ENCODE results near the gene PROCR. TPM values are rescaled to one million over a fixed set of nuclear protein-coding genes. Genes with fewer than 3 reads are reported as not detected.

Gene PROCR
- total and polyA plus RNA-seq, 10 of the 15 experiments (the other 5 are each of a cell fraction or from before 2014, with no cell fraction given): 0.12 to 0.78 (median 0.35) TPM; not detected in 2

DNA sequence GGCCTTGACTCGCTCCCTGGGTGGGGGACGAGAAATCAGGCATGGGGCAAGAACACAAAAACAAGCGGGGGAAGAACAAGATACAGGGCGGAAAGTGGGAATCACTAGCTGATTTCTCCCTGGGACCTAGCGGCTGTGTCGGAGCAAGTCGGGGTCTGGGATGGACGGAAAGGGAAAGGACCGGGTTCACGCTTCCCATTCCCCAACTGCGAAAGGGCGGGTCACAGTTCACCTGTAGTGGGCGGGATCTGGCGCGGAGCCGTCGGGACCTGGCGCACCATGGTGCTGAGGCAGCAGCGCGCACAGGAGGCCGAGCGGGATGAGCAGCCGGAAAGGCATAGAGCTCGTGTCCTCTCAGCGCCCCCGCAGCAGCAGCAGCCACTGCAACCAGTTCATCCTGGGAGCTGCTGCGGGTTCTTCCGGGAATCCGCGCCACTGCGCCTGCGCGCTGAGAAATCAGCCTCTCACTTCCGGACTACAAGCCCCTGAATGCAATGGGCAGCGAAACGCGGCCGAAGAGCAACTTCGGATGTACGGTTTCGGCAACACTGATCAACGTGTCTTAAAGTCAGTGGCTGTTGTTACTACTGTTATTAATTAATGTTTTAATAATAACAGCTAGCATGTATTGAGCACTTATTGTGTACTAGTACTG is 24.8 kb upstream of the PROCR start, which contains the start of gene EDEM2 (continued):
- TF ChIP-seq, protein P1, sequence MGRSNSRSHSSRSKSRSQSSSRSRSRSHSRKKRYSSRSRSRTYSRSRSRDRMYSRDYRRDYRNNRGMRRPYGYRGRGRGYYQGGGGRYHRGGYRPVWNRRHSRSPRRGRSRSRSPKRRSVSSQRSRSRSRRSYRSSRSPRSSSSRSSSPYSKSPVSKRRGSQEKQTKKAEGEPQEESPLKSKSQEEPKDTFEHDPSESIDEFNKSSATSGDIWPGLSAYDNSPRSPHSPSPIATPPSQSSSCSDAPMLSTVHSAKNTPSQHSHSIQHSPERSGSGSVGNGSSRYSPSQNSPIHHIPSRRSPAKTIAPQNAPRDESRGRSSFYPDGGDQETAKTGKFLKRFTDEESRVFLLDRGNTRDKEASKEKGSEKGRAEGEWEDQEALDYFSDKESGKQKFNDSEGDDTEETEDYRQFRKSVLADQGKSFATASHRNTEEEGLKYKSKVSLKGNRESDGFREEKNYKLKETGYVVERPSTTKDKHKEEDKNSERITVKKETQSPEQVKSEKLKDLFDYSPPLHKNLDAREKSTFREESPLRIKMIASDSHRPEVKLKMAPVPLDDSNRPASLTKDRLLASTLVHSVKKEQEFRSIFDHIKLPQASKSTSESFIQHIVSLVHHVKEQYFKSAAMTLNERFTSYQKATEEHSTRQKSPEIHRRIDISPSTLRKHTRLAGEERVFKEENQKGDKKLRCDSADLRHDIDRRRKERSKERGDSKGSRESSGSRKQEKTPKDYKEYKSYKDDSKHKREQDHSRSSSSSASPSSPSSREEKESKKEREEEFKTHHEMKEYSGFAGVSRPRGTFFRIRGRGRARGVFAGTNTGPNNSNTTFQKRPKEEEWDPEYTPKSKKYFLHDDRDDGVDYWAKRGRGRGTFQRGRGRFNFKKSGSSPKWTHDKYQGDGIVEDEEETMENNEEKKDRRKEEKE (IDR thresholded peaks at IDR 0.05): no peak
- no peak for TF ChIP-seq MEF2A (IDR thresholded peaks at IDR 0.05; ENCODE audit: insufficient read depth, low read depth, low read length)
- no peak for TF ChIP-seq MYC (IDR thresholded peaks at IDR 0.05; ENCODE audit: insufficient read depth, insufficient read length, insufficient replicate concordance, low read length, severe bottlenecking)
- TF ChIP-seq, protein P2, sequence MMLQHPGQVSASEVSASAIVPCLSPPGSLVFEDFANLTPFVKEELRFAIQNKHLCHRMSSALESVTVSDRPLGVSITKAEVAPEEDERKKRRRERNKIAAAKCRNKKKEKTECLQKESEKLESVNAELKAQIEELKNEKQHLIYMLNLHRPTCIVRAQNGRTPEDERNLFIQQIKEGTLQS (IDR thresholded peaks at IDR 0.05; ENCODE audit: borderline replicate concordance, extremely low read depth, low read depth, low read length): no peak
- TF ChIP-seq CHD2 (IDR thresholded peaks at IDR 0.05; ENCODE audit: borderline replicate concordance, low read depth, low read length): 0 out of 2 replicates have a peak, but pooled peaks have one; percentile 33
- TF ChIP-seq, protein P3, sequence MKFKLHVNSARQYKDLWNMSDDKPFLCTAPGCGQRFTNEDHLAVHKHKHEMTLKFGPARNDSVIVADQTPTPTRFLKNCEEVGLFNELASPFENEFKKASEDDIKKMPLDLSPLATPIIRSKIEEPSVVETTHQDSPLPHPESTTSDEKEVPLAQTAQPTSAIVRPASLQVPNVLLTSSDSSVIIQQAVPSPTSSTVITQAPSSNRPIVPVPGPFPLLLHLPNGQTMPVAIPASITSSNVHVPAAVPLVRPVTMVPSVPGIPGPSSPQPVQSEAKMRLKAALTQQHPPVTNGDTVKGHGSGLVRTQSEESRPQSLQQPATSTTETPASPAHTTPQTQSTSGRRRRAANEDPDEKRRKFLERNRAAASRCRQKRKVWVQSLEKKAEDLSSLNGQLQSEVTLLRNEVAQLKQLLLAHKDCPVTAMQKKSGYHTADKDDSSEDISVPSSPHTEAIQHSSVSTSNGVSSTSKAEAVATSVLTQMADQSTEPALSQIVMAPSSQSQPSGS (IDR thresholded peaks at IDR 0.05; ENCODE audit: low read length): no peak
- TF ChIP-seq IKZF2 (IDR thresholded peaks at IDR 0.05): peak; percentile 43 to 58; a peak in 3 of 4 replicates
- TF ChIP-seq RB1 (IDR thresholded peaks at IDR 0.05; ENCODE audit: borderline replicate concordance): no peak
- TF ChIP-seq LARP7 (IDR thresholded peaks at IDR 0.05): peak; percentile 23; the same call in 1 of the 2 replicates
- peak; percentile 92 for TF ChIP-seq SIX5 (IDR thresholded peaks at IDR 0.05; ENCODE audit: low read depth, low read length, severe bottlenecking)
- TF ChIP-seq YBX1 (IDR thresholded peaks at IDR 0.05): no peak
- TF ChIP-seq, protein P4, sequence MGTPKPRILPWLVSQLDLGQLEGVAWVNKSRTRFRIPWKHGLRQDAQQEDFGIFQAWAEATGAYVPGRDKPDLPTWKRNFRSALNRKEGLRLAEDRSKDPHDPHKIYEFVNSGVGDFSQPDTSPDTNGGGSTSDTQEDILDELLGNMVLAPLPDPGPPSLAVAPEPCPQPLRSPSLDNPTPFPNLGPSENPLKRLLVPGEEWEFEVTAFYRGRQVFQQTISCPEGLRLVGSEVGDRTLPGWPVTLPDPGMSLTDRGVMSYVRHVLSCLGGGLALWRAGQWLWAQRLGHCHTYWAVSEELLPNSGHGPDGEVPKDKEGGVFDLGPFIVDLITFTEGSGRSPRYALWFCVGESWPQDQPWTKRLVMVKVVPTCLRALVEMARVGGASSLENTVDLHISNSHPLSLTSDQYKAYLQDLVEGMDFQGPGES (IDR thresholded peaks at IDR 0.05): no peak
- TF ChIP-seq, protein P5, sequence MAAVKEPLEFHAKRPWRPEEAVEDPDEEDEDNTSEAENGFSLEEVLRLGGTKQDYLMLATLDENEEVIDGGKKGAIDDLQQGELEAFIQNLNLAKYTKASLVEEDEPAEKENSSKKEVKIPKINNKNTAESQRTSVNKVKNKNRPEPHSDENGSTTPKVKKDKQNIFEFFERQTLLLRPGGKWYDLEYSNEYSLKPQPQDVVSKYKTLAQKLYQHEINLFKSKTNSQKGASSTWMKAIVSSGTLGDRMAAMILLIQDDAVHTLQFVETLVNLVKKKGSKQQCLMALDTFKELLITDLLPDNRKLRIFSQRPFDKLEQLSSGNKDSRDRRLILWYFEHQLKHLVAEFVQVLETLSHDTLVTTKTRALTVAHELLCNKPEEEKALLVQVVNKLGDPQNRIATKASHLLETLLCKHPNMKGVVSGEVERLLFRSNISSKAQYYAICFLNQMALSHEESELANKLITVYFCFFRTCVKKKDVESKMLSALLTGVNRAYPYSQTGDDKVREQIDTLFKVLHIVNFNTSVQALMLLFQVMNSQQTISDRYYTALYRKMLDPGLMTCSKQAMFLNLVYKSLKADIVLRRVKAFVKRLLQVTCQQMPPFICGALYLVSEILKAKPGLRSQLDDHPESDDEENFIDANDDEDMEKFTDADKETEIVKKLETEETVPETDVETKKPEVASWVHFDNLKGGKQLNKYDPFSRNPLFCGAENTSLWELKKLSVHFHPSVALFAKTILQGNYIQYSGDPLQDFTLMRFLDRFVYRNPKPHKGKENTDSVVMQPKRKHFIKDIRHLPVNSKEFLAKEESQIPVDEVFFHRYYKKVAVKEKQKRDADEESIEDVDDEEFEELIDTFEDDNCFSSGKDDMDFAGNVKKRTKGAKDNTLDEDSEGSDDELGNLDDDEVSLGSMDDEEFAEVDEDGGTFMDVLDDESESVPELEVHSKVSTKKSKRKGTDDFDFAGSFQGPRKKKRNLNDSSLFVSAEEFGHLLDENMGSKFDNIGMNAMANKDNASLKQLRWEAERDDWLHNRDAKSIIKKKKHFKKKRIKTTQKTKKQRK (IDR thresholded peaks at IDR 0.05; ENCODE audit: low read depth, low read length): no peak
- peak; percentile 32; the same call in 1 of the 2 replicates for TF ChIP-seq HDGF (IDR thresholded peaks at IDR 0.05)
- TF ChIP-seq, protein P6, sequence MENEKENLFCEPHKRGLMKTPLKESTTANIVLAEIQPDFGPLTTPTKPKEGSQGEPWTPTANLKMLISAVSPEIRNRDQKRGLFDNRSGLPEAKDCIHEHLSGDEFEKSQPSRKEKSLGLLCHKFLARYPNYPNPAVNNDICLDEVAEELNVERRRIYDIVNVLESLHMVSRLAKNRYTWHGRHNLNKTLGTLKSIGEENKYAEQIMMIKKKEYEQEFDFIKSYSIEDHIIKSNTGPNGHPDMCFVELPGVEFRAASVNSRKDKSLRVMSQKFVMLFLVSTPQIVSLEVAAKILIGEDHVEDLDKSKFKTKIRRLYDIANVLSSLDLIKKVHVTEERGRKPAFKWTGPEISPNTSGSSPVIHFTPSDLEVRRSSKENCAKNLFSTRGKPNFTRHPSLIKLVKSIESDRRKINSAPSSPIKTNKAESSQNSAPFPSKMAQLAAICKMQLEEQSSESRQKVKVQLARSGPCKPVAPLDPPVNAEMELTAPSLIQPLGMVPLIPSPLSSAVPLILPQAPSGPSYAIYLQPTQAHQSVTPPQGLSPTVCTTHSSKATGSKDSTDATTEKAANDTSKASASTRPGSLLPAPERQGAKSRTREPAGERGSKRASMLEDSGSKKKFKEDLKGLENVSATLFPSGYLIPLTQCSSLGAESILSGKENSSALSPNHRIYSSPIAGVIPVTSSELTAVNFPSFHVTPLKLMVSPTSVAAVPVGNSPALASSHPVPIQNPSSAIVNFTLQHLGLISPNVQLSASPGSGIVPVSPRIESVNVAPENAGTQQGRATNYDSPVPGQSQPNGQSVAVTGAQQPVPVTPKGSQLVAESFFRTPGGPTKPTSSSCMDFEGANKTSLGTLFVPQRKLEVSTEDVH (IDR thresholded peaks at IDR 0.05; ENCODE audit: low read depth, partially characterized antibody): no peak
- peak; percentile 67; the same call in 1 of the 2 replicates for TF ChIP-seq SREBF1 (IDR thresholded peaks at IDR 0.05; ENCODE audit: low read length)
- no peak for TF ChIP-seq PAX8 (IDR thresholded peaks at IDR 0.05)
- no peak for TF ChIP-seq CHD4 (IDR thresholded peaks at IDR 0.05)

All from GM12878 (cell line).